ENCODE results near the gene LAMA4. TPM values are rescaled to one million over a fixed set of nuclear protein-coding genes. Genes with fewer than 3 reads are reported as not detected.

LAMA4 gene
- total and polyA plus RNA-seq, 3 experiments from 2014 or later = not detected

- no peak for DNase-seq
- no peak overlapping the region for H3K4me3 Mint-ChIP-seq
- Histone ChIP-seq H3K27ac (ENCODE audit: low read depth, low read length) (no peak overlapping the region), H3K36me3 (ENCODE audit: insufficient read depth, low read length) (no peaks in the 10 kb centered on the region), H3K9me3 (ENCODE audit: low read length) (no peaks in the 10 kb centered on the region), H3K27me3 (ENCODE audit: insufficient read depth, low read length, poor library complexity, severe bottlenecking) (no peaks in the 10 kb centered on the region), H3K4me1 (ENCODE audit: insufficient read depth, low read length) (no peaks in the 10 kb centered on the region), H3K4me3 (ENCODE audit: low read length) (no peak overlapping the region)
- no peaks in the 10 kb centered on the region for H3K4me1 Mint-ChIP-seq
- CTCF ChIA-PET = no interaction called here
- peaks cover 0 to 10% (median 0%) of the 10 kb centered on the region in 3 donors for H3K36me3 Mint-ChIP-seq
- H3K9me3 Mint-ChIP-seq = peaks cover 0 to 3% (median 0%) of the 10 kb centered on the region in 5 donors
- POLR2A ChIA-PET = no interaction called here
- H3K27ac Mint-ChIP-seq = no peak overlapping the region
- H3K27me3 Mint-ChIP-seq = peaks cover 22 to 48% of the 10 kb centered on the region in 2 donors
Observed at GRCh38 chr6:112209131-112209530, 45.2 kb downstream of the LAMA4 start.

DNA sequence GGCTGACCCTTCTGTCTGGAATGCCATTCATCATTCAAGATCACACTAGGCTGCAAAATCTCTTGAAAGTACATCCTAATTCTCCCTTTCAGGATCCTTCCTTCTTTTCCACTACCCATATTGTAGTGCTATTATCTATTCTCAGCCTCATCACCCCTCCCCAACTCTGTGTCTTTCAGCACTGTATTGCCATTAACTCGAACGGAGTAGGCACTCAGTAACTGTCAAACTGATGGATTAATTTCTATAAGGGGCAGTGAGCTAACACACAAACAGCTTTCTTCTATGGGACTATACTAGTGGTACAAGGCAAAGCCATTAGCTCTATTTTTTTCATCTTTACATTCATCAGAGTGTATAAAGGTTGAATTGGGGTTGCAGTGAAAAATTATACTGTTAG is 46.6 kb downstream of the LAMA4 start:
- ChIA-PET POLR2A (no interaction called here), CTCF (no interaction called here)
- DNase-seq = no peak
- Mint-ChIP-seq H3K27me3 (peaks cover 18 to 51% of the 10 kb centered on the region in 2 donors), H3K9me3 (peaks cover 0 to 3% (median 0%) of the 10 kb centered on the region in 5 donors), H3K4me3 (no peak overlapping the region), H3K27ac (no peak overlapping the region), H3K36me3 (peaks cover 0 to 10% (median 0%) of the 10 kb centered on the region in 3 donors), H3K4me1 (no peaks in the 10 kb centered on the region)
- Histone ChIP-seq H3K27ac (ENCODE audit: low read depth, low read length) (no peak overlapping the region), H3K27me3 (ENCODE audit: insufficient read depth, low read length, poor library complexity, severe bottlenecking) (no peaks in the 10 kb centered on the region), H3K9me3 (ENCODE audit: low read length) (no peaks in the 10 kb centered on the region), H3K36me3 (ENCODE audit: insufficient read depth, low read length) (no peaks in the 10 kb centered on the region), H3K4me3 (ENCODE audit: low read length) (no peak overlapping the region), H3K4me1 (ENCODE audit: insufficient read depth, low read length) (no peaks in the 10 kb centered on the region)

DNA sequence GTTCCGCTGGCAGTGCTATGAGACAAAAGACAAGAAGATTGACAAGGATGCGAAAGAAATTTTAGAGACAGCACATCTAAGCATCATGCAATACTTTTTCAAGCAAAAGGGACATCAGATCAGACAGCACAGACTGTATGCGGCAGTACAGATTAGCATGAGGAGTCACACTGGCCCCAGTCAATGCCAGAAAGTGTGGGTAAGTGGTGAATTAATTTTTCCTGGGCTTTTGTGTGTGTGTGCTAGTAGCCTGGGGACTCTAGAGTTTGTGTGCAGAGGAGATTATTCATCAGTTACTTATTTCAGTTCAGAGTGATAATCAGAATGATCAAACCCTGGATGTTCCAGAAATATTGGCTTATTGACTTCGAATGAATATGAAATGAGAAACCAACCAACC is 47.2 kb downstream of the LAMA4 start:
- no peaks in the 10 kb centered on the region for H3K36me3 ChIP-seq (ENCODE audit: insufficient read depth, low read length)
- Mint-ChIP-seq H3K9me3 (peaks cover 0 to 3% (median 0%) of the 10 kb centered on the region in 5 donors), H3K36me3 (peaks cover 0 to 10% (median 0%) of the 10 kb centered on the region in 3 donors), H3K4me1 (no peaks in the 10 kb centered on the region), H3K4me3 (no peak overlapping the region), H3K27ac (no peak overlapping the region), H3K27me3 (peaks cover 19 to 56% of the 10 kb centered on the region in 2 donors)
- no peaks in the 10 kb centered on the region for H3K4me1 ChIP-seq (ENCODE audit: insufficient read depth, low read length)
- CTCF ChIA-PET = no interaction called here
- POLR2A ChIA-PET = no interaction called here
- no peaks in the 10 kb centered on the region for H3K27me3 ChIP-seq (ENCODE audit: insufficient read depth, low read length, poor library complexity, severe bottlenecking)
- no peak overlapping the region for H3K4me3 ChIP-seq (ENCODE audit: low read length)
- H3K27ac ChIP-seq (ENCODE audit: low read depth, low read length) = no peak overlapping the region
- H3K9me3 ChIP-seq (ENCODE audit: low read length) = no peaks in the 10 kb centered on the region
- DNase-seq = no peak

DNA sequence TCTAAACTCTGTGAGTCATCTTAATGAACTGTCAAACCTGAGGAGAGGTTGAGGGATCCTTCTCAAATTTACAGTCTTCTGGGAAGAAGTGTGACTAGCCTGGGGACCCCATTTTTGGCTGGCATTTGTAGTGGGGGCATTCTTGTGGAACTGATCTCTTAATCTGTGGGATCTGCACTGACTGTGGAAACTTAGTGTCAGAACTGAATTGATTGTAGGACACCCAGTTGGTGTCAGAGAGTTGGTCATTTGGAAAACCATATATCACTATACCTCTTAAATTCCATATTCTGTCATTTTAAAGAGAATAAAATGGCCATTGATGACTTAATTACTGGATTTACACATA is 48.3 kb downstream of the LAMA4 start:
- Mint-ChIP-seq H3K4me3 (no peak overlapping the region), H3K36me3 (peaks cover 0 to 4% (median 0%) of the 10 kb centered on the region in 3 donors), H3K4me1 (no peaks in the 10 kb centered on the region), H3K27me3 (peaks cover 16 to 54% of the 10 kb centered on the region in 2 donors), H3K27ac (no peak overlapping the region), H3K9me3 (peaks cover 0 to 2% (median 0%) of the 10 kb centered on the region in 5 donors)
- ChIA-PET POLR2A (no interaction called here), CTCF (no interaction called here)
- no peak overlapping the region for H3K4me3 ChIP-seq (ENCODE audit: low read length)
- no peak for DNase-seq
- no peak overlapping the region for H3K27ac ChIP-seq (ENCODE audit: low read depth, low read length)
- no peaks in the 10 kb centered on the region for H3K9me3 ChIP-seq (ENCODE audit: low read length)
- no peaks in the 10 kb centered on the region for H3K27me3 ChIP-seq (ENCODE audit: insufficient read depth, low read length, poor library complexity, severe bottlenecking)
- no peaks in the 10 kb centered on the region for H3K4me1 ChIP-seq (ENCODE audit: insufficient read depth, low read length)
- H3K36me3 ChIP-seq (ENCODE audit: insufficient read depth, low read length) = no peaks in the 10 kb centered on the region

GRCh38 chr6:112205427-112206109 is 48.8 kb downstream of the LAMA4 start:
- CTCF ChIA-PET = no interaction called here
- no peaks in the 10 kb centered on the region for H3K4me1 Mint-ChIP-seq

GRCh38 chr6:112204350-112204706 is 50.0 kb downstream of the LAMA4 start:
- H3K27ac Mint-ChIP-seq = no peak overlapping the region
- H3K27me3 ChIP-seq (ENCODE audit: insufficient read depth, low read length, poor library complexity, severe bottlenecking) = no peaks in the 10 kb centered on the region
- H3K9me3 Mint-ChIP-seq = peaks cover 0 to 8% (median 4%) of the 10 kb centered on the region in 5 donors
- H3K36me3 Mint-ChIP-seq = peaks cover 0 to 8% (median 0%) of the 10 kb centered on the region in 3 donors
- H3K9me3 ChIP-seq (ENCODE audit: low read length) = no peaks in the 10 kb centered on the region
- no peak overlapping the region for H3K4me3 ChIP-seq (ENCODE audit: low read length)
- peaks cover 18 to 52% of the 10 kb centered on the region in 2 donors for H3K27me3 Mint-ChIP-seq
- no peak for DNase-seq
- CTCF ChIA-PET = no interaction called here
- H3K4me1 Mint-ChIP-seq = no peaks in the 10 kb centered on the region
- no peaks in the 10 kb centered on the region for H3K4me1 ChIP-seq (ENCODE audit: insufficient read depth, low read length)
- H3K4me3 Mint-ChIP-seq = no peak overlapping the region
- POLR2A ChIA-PET = no interaction called here
- H3K36me3 ChIP-seq (ENCODE audit: insufficient read depth, low read length) = no peaks in the 10 kb centered on the region
- no peak overlapping the region for H3K27ac ChIP-seq (ENCODE audit: low read depth, low read length)

More at GRCh38 chr6:112205427-112206109, 48.8 kb downstream of the LAMA4 start:
- no peaks in the 10 kb centered on the region for H3K9me3 ChIP-seq (ENCODE audit: low read length)
- H3K9me3 Mint-ChIP-seq = peaks cover 0 to 3% (median 0%) of the 10 kb centered on the region in 5 donors
- peaks cover 16 to 52% of the 10 kb centered on the region in 2 donors for H3K27me3 Mint-ChIP-seq
- H3K4me3 Mint-ChIP-seq = no peak overlapping the region
- POLR2A ChIA-PET = no interaction called here
- no peak for DNase-seq
- peaks cover 0 to 4% (median 0%) of the 10 kb centered on the region in 3 donors for H3K36me3 Mint-ChIP-seq
- H3K27ac Mint-ChIP-seq = no peak overlapping the region
- H3K27me3 ChIP-seq (ENCODE audit: insufficient read depth, low read length, poor library complexity, severe bottlenecking) = no peaks in the 10 kb centered on the region
- H3K36me3 ChIP-seq (ENCODE audit: insufficient read depth, low read length) = no peaks in the 10 kb centered on the region
- no peak overlapping the region for H3K27ac ChIP-seq (ENCODE audit: low read depth, low read length)
- no peak overlapping the region for H3K4me3 ChIP-seq (ENCODE audit: low read length)
- no peaks in the 10 kb centered on the region for H3K4me1 ChIP-seq (ENCODE audit: insufficient read depth, low read length)

DNA sequence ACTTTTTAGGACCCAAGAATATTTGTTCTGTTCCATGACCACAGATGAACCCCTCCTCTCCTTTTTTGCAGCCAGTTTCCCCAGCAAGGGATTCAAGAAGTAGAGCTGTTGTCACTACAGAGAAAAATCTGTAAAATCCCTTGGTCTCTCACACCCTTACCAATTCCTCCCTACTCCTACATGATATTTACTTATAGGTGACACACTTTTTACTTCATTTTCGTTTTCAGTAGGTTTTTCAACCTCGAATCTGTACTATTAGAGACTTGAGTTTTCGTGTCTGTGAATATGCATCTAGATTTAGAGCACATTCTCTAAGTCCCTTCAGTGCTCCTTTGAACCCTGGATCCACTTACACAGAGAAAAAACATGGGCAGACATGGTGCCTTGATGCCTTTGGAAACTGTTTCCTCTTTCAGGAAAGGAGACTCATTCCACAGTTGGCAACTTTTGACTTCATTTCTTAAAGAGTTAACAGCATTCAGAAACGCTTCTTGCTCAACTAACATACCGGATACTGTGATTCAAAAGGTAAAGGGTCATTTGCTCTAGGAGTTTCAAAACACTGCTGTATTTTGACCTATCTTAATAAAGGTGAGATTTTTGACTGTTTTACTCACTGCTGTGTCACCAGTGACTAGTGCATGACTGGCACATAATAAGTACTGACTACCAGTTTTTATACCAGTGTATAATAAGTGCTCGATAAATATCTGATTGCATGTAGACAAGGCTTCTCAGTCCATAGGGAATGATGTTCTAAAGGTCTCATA is 50.6 kb downstream of the LAMA4 start:
- H3K4me1 Mint-ChIP-seq = no peaks in the 10 kb centered on the region
- H3K4me3 Mint-ChIP-seq = no peak overlapping the region
- no peaks in the 10 kb centered on the region for H3K36me3 ChIP-seq (ENCODE audit: insufficient read depth, low read length)
- ChIA-PET CTCF (no interaction called here), POLR2A (no interaction called here)
- no peak overlapping the region for H3K27ac Mint-ChIP-seq
- no peak for DNase-seq
- peaks cover 18 to 58% of the 10 kb centered on the region in 2 donors for H3K27me3 Mint-ChIP-seq
- peaks cover 0 to 8% (median 0%) of the 10 kb centered on the region in 3 donors for H3K36me3 Mint-ChIP-seq
- no peaks in the 10 kb centered on the region for H3K27me3 ChIP-seq (ENCODE audit: insufficient read depth, low read length, poor library complexity, severe bottlenecking)
- H3K4me3 ChIP-seq (ENCODE audit: low read length) = no peak overlapping the region
- H3K27ac ChIP-seq (ENCODE audit: low read depth, low read length) = no peak overlapping the region
- H3K9me3 ChIP-seq (ENCODE audit: low read length) = no peaks in the 10 kb centered on the region
- H3K9me3 Mint-ChIP-seq = peaks cover 0 to 8% (median 4%) of the 10 kb centered on the region in 5 donors
- no peaks in the 10 kb centered on the region for H3K4me1 ChIP-seq (ENCODE audit: insufficient read depth, low read length)

DNA sequence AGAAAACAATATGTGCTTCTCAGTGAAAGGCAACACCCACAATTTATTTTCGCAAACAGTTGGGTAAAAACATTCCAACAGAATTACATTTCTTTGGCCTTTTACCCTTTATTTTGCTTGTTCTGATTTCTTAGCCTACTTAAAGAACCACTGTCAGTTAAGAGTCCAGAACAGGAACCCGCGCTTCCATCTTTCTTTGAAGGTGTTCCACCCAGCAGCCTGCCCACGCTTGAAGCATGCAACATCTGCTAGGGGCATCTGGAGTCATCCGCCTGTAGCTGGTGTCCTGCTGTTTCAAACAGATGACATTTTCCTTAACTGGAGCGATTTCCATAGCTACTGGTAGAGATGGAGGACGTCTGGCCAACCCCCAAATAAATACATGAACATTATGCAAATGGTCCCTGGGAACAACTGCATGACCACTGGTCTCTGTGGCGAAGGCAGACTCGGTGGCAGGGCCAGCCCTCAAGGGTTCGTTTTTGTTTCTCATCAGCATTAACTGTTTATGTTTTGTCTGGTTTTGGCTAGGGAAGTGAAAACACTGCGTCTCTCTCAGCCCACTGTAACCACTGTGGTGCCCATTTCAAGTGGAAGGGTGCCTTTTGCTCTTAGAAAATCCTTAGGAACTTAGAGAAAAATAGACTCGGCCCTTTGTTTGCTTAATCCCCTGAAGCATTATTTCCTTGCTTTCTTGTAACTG is 51.6 kb downstream of the LAMA4 start:
- H3K9me3 ChIP-seq (ENCODE audit: low read length) = no peaks in the 10 kb centered on the region
- Mint-ChIP-seq H3K4me1 (no peaks in the 10 kb centered on the region), H3K4me3 (no peak overlapping the region), H3K36me3 (peaks cover 0 to 8% (median 0%) of the 10 kb centered on the region in 3 donors), H3K9me3 (peaks cover 0 to 8% (median 4%) of the 10 kb centered on the region in 5 donors), H3K27ac (no peak overlapping the region), H3K27me3 (peaks cover 18 to 59% of the 10 kb centered on the region in 2 donors)
- no peaks in the 10 kb centered on the region for H3K27me3 ChIP-seq (ENCODE audit: insufficient read depth, low read length, poor library complexity, severe bottlenecking)
- H3K36me3 ChIP-seq (ENCODE audit: insufficient read depth, low read length) = no peaks in the 10 kb centered on the region
- H3K27ac ChIP-seq (ENCODE audit: low read depth, low read length) = no peak overlapping the region
- DNase-seq = no peak
- ChIA-PET CTCF (no interaction called here), POLR2A (no interaction called here)
- H3K4me1 ChIP-seq (ENCODE audit: insufficient read depth, low read length) = no peaks in the 10 kb centered on the region
- no peak overlapping the region for H3K4me3 ChIP-seq (ENCODE audit: low read length)

Measured in CD8-positive, alpha-beta memory T cell (primary cell).